Measurements from ENCODE around the gene SARS1. TPM values are rescaled to one million over a fixed set of nuclear protein-coding genes. Genes with fewer than 3 reads are reported as not detected.
A peak's percentile ranks its signal among the peaks of the same experiment; 100 is the strongest.
"Not testable (repeated sequence)": the region's sequence is repeated elsewhere in the genome, so short reads cannot be mapped to it uniquely, and the experiment has no call there.

SARS1 gene
- total RNA-seq, 1 experiment from 2014 or later, result 129 TPM

DNA sequence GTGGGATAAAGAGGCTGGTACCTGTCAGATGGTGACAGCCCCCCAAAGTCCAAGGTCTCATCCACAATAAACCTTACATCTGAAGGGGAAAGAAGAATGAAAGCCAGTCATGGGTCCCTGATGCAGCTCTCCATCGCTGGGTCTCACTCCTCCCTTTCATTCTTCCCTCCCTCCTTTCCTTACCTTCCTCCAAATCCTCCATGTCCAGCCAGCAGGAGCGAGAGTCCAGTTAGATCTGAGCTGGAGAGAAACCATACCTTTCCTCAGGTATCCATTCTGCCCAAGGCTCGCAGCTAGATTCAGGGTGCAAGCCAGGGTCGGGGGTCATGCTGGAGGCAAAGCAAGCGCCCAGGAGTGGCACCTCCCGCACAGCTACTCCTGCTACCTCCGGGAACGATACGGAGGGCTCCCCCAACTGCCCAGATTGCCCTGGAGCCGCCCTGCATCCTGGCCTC, 68.8 kb downstream of the SARS1 start:
- no peaks in the 10 kb centered on the region for H3K9me3 Mint-ChIP-seq (ENCODE audit: low read depth, unreplicated experiment)
- peak overlapping the region; percentile 47 for H3K27ac Mint-ChIP-seq (ENCODE audit: unreplicated experiment)
- H3K4me3 Mint-ChIP-seq (ENCODE audit: low read depth, unreplicated experiment), result peak overlapping the region; percentile 87
- no peak for DNase-seq
- TF ChIP-seq, protein P1, sequence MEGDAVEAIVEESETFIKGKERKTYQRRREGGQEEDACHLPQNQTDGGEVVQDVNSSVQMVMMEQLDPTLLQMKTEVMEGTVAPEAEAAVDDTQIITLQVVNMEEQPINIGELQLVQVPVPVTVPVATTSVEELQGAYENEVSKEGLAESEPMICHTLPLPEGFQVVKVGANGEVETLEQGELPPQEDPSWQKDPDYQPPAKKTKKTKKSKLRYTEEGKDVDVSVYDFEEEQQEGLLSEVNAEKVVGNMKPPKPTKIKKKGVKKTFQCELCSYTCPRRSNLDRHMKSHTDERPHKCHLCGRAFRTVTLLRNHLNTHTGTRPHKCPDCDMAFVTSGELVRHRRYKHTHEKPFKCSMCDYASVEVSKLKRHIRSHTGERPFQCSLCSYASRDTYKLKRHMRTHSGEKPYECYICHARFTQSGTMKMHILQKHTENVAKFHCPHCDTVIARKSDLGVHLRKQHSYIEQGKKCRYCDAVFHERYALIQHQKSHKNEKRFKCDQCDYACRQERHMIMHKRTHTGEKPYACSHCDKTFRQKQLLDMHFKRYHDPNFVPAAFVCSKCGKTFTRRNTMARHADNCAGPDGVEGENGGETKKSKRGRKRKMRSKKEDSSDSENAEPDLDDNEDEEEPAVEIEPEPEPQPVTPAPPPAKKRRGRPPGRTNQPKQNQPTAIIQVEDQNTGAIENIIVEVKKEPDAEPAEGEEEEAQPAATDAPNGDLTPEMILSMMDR (IDR thresholded peaks at IDR 0.05; ENCODE audit: unreplicated experiment), result no peak
- BruUV-seq (replicated peaks), result no TSS peak
- CTCF ChIA-PET, result interaction anchor here (0.7 to 1.0 kb wide), 3 partner anchors 9 to 73 kb away, joined by 4 read pairs; no protein-coding TSS in a partner anchor
- no peaks in the 10 kb centered on the region for H3K27me3 Mint-ChIP-seq (ENCODE audit: unreplicated experiment)
- no peaks in the 10 kb centered on the region for H3K4me1 Mint-ChIP-seq (ENCODE audit: low read depth, unreplicated experiment)
- H3K36me3 Mint-ChIP-seq (ENCODE audit: insufficient read depth, unreplicated experiment), result peaks cover 16% of the 10 kb centered on the region
- intact Hi-C loops (cut with micrococcal nuclease; ENCODE audit: unreplicated experiment), result loop anchor here (10.0 kb wide), 1 partner anchor 52 kb away; no protein-coding TSS in a partner anchor

DNA sequence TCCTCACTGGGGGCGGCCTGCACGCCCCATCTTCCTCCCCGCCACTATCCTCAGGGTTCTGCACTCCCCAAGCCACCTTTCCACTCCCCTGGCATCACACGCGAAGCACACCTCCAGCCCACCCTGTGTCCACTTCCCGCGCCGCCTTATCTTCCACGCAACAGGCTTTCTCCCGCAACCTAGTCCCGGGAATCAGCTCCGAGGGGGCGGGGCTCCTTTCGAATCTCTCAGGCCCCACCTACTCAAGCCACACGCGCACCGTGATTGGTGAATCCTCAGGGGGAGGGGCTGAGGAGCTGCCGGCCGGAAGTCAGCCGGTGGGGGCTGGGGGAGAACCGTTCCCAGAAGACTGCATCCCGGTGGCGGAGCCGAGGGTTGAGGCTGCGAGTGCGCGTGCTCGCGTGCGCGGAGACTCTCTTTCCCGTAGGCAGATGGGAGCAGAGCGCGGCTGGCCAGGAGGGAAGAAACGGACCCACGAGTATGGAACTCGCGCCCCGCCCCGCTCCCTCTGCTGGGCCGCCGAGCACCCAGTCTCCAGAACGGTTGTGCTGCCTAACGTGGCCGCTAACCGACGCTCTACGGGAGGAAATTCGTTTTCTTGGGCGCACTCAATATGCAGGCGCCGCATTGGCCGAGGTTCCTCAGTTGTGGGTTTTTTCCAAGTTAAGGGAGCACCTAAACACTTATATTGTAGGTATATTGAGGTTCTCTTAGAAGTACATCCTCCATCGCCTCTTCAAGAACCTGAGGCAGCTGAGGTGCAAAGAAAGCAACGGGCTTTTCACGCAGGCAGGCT, 69.4 kb downstream of the SARS1 start, which contains the start of gene PSRC1:
PSRC1 (minus strand) TSS at position 194 of the 796 bp plus-strand sequence.
- TSS peak; percentile 86 for BruUV-seq (replicated peaks)
- Mint-ChIP-seq H3K9me3 (ENCODE audit: low read depth, unreplicated experiment) (no peaks in the 10 kb centered on the region), H3K4me1 (ENCODE audit: low read depth, unreplicated experiment) (no peaks in the 10 kb centered on the region), H3K27me3 (ENCODE audit: unreplicated experiment) (no peaks in the 10 kb centered on the region), H3K27ac (ENCODE audit: unreplicated experiment) (peak within 1 kb of the TSS; percentile 47), H3K4me3 (ENCODE audit: low read depth, unreplicated experiment) (peak within 1 kb of the TSS; percentile 87), H3K36me3 (ENCODE audit: insufficient read depth, unreplicated experiment) (peaks cover 16% of the 10 kb centered on the region)
- TF ChIP-seq, protein P1 (IDR thresholded peaks at IDR 0.05; ENCODE audit: unreplicated experiment), result no peak
- intact Hi-C loops (cut with micrococcal nuclease; ENCODE audit: unreplicated experiment), result loop anchor here (10.0 kb wide), 1 partner anchor 52 kb away; no protein-coding TSS in a partner anchor
- CTCF ChIA-PET, result interaction anchor here (0.6 to 1.0 kb wide), 4 partner anchors 10 to 116 kb away, joined by 4 read pairs; no protein-coding TSS in a partner anchor
- DNase-seq, result peak; percentile 94

DNA sequence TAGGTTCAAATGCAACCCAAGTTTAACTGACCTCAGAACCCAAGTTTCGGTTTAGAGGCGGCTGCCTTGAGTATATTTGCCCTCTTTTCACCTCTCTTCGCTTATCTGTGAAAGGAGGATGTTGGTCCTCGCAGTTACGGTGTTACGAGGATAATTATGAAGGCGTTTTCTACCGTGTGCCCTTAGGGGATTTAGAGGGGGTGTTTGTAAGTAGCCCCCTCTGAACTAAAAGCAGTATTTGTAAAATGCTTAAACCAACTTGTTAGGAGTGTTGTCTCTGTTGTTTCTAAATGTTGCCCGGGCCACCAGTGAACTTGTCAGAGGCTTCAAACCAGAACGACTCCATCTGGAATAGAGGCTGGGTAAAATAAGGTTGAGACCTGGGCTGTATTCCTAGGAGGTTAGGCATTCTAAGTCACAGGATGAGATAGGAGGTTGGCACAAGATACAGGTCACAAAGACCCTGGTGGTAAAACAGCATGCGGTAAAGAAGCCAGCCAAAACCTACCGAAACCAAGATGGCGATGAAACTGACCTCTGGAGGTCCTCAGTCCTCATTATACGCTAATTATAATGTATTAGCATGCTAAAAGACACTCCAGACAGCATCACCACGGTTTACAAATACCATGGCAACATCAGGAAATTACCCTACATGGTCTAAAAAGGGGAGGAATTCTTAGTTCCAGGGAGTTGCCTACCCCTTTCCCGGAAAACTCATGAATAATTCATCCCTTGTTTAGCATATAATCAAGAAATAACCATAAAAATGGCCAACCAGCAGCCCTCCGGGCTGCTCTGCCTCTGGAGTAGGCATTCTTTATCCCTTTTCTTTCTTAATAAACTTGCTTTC, 70.3 kb downstream of the SARS1 start:
- H3K36me3 Mint-ChIP-seq (ENCODE audit: insufficient read depth, unreplicated experiment), result peaks cover 16% of the 10 kb centered on the region
- no peaks in the 10 kb centered on the region for H3K4me1 Mint-ChIP-seq (ENCODE audit: low read depth, unreplicated experiment)
- H3K4me3 Mint-ChIP-seq (ENCODE audit: low read depth, unreplicated experiment), result peak overlapping the region; percentile 87
- no TSS peak for BruUV-seq (replicated peaks)
- CTCF ChIA-PET, result no interaction called here
- H3K27ac Mint-ChIP-seq (ENCODE audit: unreplicated experiment), result peak overlapping the region; percentile 47
- intact Hi-C loops (cut with micrococcal nuclease; ENCODE audit: unreplicated experiment), result loop anchor here (10.0 kb wide), 1 partner anchor 51 kb away; no protein-coding TSS in a partner anchor
- H3K9me3 Mint-ChIP-seq (ENCODE audit: low read depth, unreplicated experiment), result no peaks in the 10 kb centered on the region
- no peak for DNase-seq
- TF ChIP-seq, protein P1 (IDR thresholded peaks at IDR 0.05; ENCODE audit: unreplicated experiment), result no peak
- H3K27me3 Mint-ChIP-seq (ENCODE audit: unreplicated experiment), result no peaks in the 10 kb centered on the region

DNA sequence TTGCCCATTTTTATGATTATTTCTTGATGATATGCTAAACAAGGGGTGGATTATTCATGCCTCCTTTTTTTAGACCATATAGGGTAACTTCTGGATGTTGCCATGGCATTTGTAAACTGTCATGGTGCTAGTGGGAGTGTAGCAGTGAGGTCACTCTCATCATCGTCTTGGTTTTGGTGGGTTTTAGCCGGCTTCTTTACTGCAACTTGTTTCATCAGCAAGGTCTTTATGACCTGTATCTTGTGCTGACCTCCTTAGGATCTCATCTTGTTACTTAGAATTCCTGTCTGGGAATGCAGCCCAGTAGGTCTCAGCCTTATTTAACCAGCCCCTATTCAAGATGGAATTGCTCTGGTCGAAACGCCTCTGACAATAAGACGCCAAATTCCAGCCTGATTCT, 73.0 kb downstream of the SARS1 start:
- H3K9me3 Mint-ChIP-seq (ENCODE audit: low read depth, unreplicated experiment); H3K27me3 Mint-ChIP-seq (ENCODE audit: unreplicated experiment); BruUV-seq (replicated peaks); H3K4me3 Mint-ChIP-seq (ENCODE audit: low read depth, unreplicated experiment); H3K4me1 Mint-ChIP-seq (ENCODE audit: low read depth, unreplicated experiment); DNase-seq; H3K27ac Mint-ChIP-seq (ENCODE audit: unreplicated experiment); CTCF ChIA-PET: not testable (repeated sequence)
- H3K36me3 Mint-ChIP-seq (ENCODE audit: insufficient read depth, unreplicated experiment), result peaks cover 16% of the 10 kb centered on the region
- intact Hi-C loops (cut with micrococcal nuclease; ENCODE audit: unreplicated experiment), result loop anchor here (10.0 kb wide), 1 partner anchor 48 kb away; no protein-coding TSS in a partner anchor

Other genes starting within 250 kb of the SARS1 start
- 6.3 and 6.8 TPM in 2 replicates for gene WDR47, start 171.8 kb upstream of the SARS1 start, total RNA-seq (2022)
- gene TAF13, start 137.9 kb upstream of the SARS1 start, total RNA-seq (2022), result 20.6 and 26.1 TPM in 2 replicates
- gene TMEM167B, start 123.2 kb upstream of the SARS1 start, total RNA-seq (2022), result 13.6 and 14.5 TPM in 2 replicates
- 0.45 TPM in 1 of 2 replicates, not detected in the other for gene ELAPOR1, start 99.8 kb upstream of the SARS1 start, total RNA-seq (2022)
- gene CELSR2, start 35.6 kb downstream of the SARS1 start, total RNA-seq (2022), result 5.1 and 5.3 TPM in 2 replicates
- gene PSRC1, start 69.2 kb downstream of the SARS1 start, total RNA-seq (2022), result 17.1 and 21.3 TPM in 2 replicates
- not detected in 2 replicates for gene MYBPHL, start 93.1 kb downstream of the SARS1 start, total RNA-seq (2022)
- 46.3 and 68.2 TPM in 2 replicates for gene SORT1, start 184.0 kb downstream of the SARS1 start, total RNA-seq (2022)
- 108 and 121 TPM in 2 replicates for gene PSMA5, start 212.5 kb downstream of the SARS1 start, total RNA-seq (2022)